GM12865 (cell line): ENCODE data around the gene HOXA3.
A peak's percentile ranks its signal among the peaks of the same experiment; 100 is the strongest.

Source experiments
- DNase-seq: peaks from one replicate; pipeline ENCODE4 v3.0.0; 2010; ENCODE audit warnings: low read depth
- H3K4me3 ChIP-seq: 2 replicates; pipeline ENCODE4 v1.5.1; 2011; ENCODE audit warnings: mild to moderate bottlenecking, low read depth, low read length, control low read depth
- CTCF ChIP-seq: IDR thresholded peaks from 2 replicates; pipeline ENCODE4 v1.5.1; 2011; ENCODE audit warnings: low read length, control low read depth, low read depth, inconsistent platforms; ENCODE audit not compliant: insufficient read depth; ENCODE audit errors: missing control alignments

HOXA3 gene

GRCh38 chr7:27155816-27156507 is 3.6 kb upstream of the HOXA3 start:
- no peak for DNase-seq
- no peak overlapping the region for H3K4me3 ChIP-seq
- no peak for TF ChIP-seq CTCF

GRCh38 chr7:27154901-27155815 is 2.8 kb upstream of the HOXA3 start:
- H3K4me3 ChIP-seq, result no peak overlapping the region
- TF ChIP-seq CTCF, result no peak
- DNase-seq, result peak; percentile 21

DNA sequence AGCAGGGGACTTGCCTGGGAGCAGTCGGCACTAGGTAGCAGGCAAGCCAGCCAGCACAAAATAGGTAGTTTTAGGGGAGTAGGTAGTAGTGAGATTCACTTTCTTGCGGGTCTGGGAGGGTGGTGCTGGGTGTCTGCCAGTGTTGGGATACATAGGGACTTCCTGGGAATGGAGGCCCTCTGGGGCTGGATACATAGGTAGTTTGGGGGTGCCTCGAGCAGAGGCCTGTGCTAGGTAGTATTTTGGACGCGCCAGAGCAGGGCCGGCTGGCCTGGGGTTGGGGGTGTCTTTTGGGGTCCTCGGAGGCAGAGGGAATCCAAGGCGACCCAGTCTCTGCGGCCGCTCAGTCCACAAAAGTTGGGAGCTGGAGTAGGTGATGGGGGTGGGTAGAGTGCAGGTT is 2.0 kb upstream of the HOXA3 start:
- TF ChIP-seq CTCF, result no peak
- H3K4me3 ChIP-seq, result no peak overlapping the region
- DNase-seq, result no peak

DNA sequence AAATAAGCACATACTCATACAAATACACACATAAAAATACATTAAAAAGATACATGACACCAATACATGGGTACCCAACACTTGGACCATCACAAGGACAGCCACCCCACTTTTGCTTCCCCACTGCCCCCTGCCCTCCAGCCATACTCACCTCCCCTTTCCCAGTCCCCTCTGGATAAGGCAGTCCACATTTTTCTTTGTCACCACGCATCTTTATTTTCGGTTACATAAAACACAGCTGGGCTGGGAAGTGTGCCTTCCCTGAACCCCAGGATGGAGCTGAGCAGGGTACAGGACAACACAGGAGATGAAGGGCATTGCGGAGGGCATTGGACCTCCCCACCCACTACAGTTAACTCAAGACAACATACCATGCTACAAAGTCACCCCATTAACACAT is 1.1 kb upstream of the HOXA3 start:
- no peak overlapping the region for H3K4me3 ChIP-seq
- DNase-seq, result no peak
- TF ChIP-seq CTCF, result no peak

- no peak overlapping the region for H3K4me3 ChIP-seq
- DNase-seq, result no peak
- TF ChIP-seq CTCF, result no peak
These were observed 546 bp upstream of the HOXA3 start for GRCh38 chr7:27152816-27153442.

DNA sequence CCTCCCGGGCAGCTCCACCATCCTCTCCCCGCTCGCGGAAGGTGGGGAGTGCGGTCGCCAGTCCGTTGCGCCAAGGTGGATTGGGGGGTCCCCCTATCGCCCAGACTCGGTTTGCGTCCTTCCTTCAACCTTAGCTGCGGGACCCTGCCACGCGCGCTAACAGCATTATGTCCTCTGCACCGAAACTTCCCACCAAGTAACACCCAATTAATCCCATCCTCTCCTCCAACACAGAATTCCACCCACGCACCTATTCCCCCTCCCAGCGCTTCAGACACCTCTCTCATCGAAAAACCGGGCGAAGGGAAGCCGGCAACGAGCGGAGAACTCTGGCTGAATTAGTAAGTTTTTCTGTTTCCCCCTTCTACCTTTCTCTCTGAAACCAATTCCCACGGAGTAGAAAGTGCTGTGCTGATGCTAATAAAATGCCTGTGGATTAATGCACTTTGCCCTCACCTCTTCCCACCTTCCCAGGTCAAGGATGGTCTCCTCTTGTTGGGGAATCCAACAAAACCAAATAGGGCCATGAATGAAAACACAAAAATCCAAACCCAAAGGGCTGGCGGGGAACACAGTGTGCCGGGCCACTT is 947 bp downstream of the HOXA3 start:
- H3K4me3 ChIP-seq, result peak overlapping the region; percentile 28
- TF ChIP-seq CTCF, result no peak
- no peak for DNase-seq
